GM19328 (cell line): ENCODE results near the gene STKLD1.
"Not testable (repeated sequence)": the region's sequence is repeated elsewhere in the genome, so short reads cannot be mapped to it uniquely, and the experiment has no call there.

Experiments used
- ATAC-seq: cut with Tn5 transposase; IDR thresholded peaks from one replicate; pipeline ENCODE4 v1.9.1; 2021; ENCODE audit warnings: mild to moderate bottlenecking, moderate library complexity; ENCODE audit not compliant: unreplicated experiment

Gene STKLD1

DNA sequence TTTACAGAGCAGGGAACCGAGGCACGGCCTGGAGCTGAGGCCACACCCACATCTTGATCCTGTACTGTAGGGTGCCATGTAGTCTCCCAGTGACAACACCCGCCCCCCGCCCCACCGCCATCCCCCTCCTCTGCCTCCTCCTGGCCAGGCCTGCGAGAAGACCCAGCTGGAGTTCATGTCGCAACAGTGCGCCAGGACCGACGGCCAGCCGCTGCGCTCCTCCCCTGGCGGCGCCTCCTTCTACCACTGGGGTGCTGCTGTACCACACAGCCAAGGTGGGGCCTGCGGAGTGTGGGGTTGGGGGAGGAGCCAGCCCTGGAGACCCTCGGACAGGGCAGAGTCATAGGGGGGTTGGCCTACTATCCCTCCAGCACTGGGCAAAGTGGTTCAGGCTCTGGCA is 60.5 kb downstream of the STKLD1 start:
- ATAC-seq: no peak

- no peak for ATAC-seq
Measured at GRCh38 chr9:133437753-133438531, 61.8 kb downstream of the STKLD1 start.

DNA sequence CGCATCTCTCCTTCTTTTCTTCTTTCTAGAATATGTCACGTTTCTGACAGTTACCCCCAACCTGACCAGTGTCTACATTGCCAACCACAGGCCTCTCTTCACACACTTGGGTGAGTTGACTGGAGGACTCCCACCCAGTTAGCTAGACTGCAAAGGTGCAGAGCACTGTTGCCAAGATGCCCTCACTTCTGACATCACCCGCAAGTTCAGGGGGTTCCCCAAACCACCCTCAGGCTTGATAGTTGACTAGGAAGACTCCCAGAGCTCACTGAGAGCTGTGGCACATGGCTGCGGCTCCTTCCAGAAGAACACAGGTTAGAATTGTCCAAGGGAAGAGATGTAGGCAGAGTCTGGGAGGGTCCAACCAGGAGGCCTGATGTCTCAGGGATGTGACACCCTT is 63.2 kb downstream of the STKLD1 start:
- no peak for ATAC-seq

GRCh38 chr9:133440874-133441273 is 64.7 kb downstream of the STKLD1 start:
- ATAC-seq: no peak

- no peak for ATAC-seq
Measured at GRCh38 chr9:133441571-133441970, 65.4 kb downstream of the STKLD1 start.

DNA sequence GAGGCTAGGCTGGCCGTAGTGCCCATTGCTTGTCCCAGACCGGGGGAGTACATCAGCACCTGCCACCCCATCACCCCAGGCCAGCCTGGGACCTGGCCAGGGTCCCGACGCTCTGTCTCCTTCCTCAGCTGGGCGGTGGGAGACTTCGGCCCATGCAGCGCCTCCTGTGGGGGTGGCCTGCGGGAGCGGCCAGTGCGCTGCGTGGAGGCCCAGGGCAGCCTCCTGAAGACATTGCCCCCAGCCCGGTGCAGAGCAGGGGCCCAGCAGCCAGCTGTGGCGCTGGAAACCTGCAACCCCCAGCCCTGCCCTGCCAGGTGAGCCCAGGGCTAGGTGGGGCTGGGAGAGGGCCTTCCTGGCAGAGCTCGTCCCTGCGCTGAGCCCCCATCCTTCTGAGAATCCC is 67.1 kb downstream of the STKLD1 start:
- no peak for ATAC-seq

DNA sequence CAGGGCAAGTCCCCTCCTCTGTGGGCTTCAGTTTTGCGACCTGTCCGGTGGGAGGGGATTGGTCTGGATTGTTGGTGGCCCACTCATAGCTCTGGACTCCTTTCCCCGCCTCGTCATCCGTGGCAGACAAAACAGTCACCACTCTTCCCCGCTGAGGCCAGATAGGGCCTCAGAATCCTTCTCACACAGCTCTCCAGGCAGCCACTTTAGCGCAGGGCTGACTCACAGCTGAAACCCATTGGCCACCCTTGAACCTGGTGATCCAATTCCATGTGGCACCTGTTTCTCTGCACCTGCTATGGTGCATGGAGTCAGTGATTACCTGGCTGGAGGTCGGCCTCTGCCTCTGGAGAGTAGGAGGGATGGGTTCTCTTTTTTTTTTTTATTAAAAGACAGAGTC is 67.8 kb downstream of the STKLD1 start:
- no peak for ATAC-seq

- no peak for ATAC-seq
Measured at GRCh38 chr9:133445293-133445969, 69.3 kb downstream of the STKLD1 start.

- ATAC-seq: no peak
Measured at GRCh38 chr9:133448487-133448972, 72.4 kb downstream of the STKLD1 start.

GRCh38 chr9:133449760-133450159 is 73.6 kb downstream of the STKLD1 start:
- ATAC-seq: no peak

- ATAC-seq: not testable (repeated sequence)
Measured at GRCh38 chr9:133451865-133452264, 75.7 kb downstream of the STKLD1 start.

- no peak for ATAC-seq
Measured at GRCh38 chr9:133452562-133452961, 76.4 kb downstream of the STKLD1 start.

- ATAC-seq: no peak
Measured at GRCh38 chr9:133453651-133454050, 77.5 kb downstream of the STKLD1 start.

DNA sequence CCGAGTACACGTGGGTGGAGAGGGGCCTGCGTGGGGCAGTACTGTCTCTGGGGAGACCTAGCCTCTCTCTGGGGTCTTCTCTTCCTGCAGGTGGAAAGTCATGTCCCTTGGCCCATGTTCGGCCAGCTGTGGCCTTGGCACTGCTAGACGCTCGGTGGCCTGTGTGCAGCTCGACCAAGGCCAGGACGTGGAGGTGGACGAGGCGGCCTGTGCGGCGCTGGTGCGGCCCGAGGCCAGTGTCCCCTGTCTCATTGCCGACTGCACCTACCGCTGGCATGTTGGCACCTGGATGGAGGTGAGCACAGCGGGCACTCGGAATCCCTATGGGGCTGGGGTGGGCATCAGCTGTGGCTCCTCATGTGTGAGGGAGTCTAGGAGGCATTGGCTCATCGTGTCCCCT is 78.2 kb downstream of the STKLD1 start:
- no peak for ATAC-seq

- ATAC-seq: no peak
Measured at GRCh38 chr9:133454943-133455673, 78.9 kb downstream of the STKLD1 start.
